ENCODE data around the gene SLC22A3.

The SLC22A3 gene

GRCh38 chr6:160315310-160315709 is 32.9 kb upstream of the SLC22A3 start:
- H3K27ac ChIP-seq (ENCODE audit: low read depth, low read length): no peak overlapping the region
- peaks cover 11 to 24% of the 10 kb centered on the region in 2 donors for H3K9me3 ChIP-seq (ENCODE audit: control insufficient read depth in 1 of 2, low read length in 2 of 2)
- H3K4me3 ChIP-seq (ENCODE audit: low read depth in 1 of 2, low read length in 2 of 2): no peak overlapping the region
- H3K36me3 ChIP-seq (ENCODE audit: control insufficient read depth in 1 of 2, insufficient read depth in 2 of 2, low read length in 2 of 2): no peaks in the 10 kb centered on the region
- no peak overlapping the region for H3K9ac ChIP-seq (ENCODE audit: low read depth in 1 of 2, low read length in 2 of 2)
- no peaks in the 10 kb centered on the region for H3K27me3 ChIP-seq (ENCODE audit: control insufficient read depth in 1 of 2, insufficient read depth in 2 of 2, low read length in 2 of 2)
- no peaks in the 10 kb centered on the region for H3K4me1 ChIP-seq (ENCODE audit: control insufficient read depth in 1 of 2, insufficient read depth in 2 of 2, low read length in 2 of 2)

GRCh38 chr6:160316261-160316660 is 31.9 kb upstream of the SLC22A3 start:
- Histone ChIP-seq H3K36me3 (ENCODE audit: control insufficient read depth in 1 of 2, insufficient read depth in 2 of 2, low read length in 2 of 2) (no peaks in the 10 kb centered on the region), H3K27ac (ENCODE audit: low read depth, low read length) (no peak overlapping the region), H3K4me3 (ENCODE audit: low read depth in 1 of 2, low read length in 2 of 2) (no peak overlapping the region), H3K27me3 (ENCODE audit: control insufficient read depth in 1 of 2, insufficient read depth in 2 of 2, low read length in 2 of 2) (no peaks in the 10 kb centered on the region), H3K9ac (ENCODE audit: low read depth in 1 of 2, low read length in 2 of 2) (no peak overlapping the region), H3K4me1 (ENCODE audit: control insufficient read depth in 1 of 2, insufficient read depth in 2 of 2, low read length in 2 of 2) (no peaks in the 10 kb centered on the region), H3K9me3 (ENCODE audit: control insufficient read depth in 1 of 2, low read length in 2 of 2) (peaks cover 11 to 19% of the 10 kb centered on the region in 2 donors)

GRCh38 chr6:160319246-160319645 is 28.9 kb upstream of the SLC22A3 start:
- H3K4me1 ChIP-seq (ENCODE audit: control insufficient read depth in 1 of 2, insufficient read depth in 2 of 2, low read length in 2 of 2): no peaks in the 10 kb centered on the region
- H3K27me3 ChIP-seq (ENCODE audit: control insufficient read depth in 1 of 2, insufficient read depth in 2 of 2, low read length in 2 of 2): no peaks in the 10 kb centered on the region
- H3K9ac ChIP-seq (ENCODE audit: low read depth in 1 of 2, low read length in 2 of 2): no peak overlapping the region
- H3K9me3 ChIP-seq (ENCODE audit: control insufficient read depth in 1 of 2, low read length in 2 of 2): peaks cover 4 to 6% of the 10 kb centered on the region in 2 donors
- no peaks in the 10 kb centered on the region for H3K36me3 ChIP-seq (ENCODE audit: control insufficient read depth in 1 of 2, insufficient read depth in 2 of 2, low read length in 2 of 2)
- H3K4me3 ChIP-seq (ENCODE audit: low read depth in 1 of 2, low read length in 2 of 2): no peak overlapping the region
- H3K27ac ChIP-seq (ENCODE audit: low read depth, low read length): no peak overlapping the region

GRCh38 chr6:160321729-160322505 is 26.3 kb upstream of the SLC22A3 start:
- H3K27me3 ChIP-seq (ENCODE audit: control insufficient read depth in 1 of 2, insufficient read depth in 2 of 2, low read length in 2 of 2): no peaks in the 10 kb centered on the region
- no peaks in the 10 kb centered on the region for H3K4me1 ChIP-seq (ENCODE audit: control insufficient read depth in 1 of 2, insufficient read depth in 2 of 2, low read length in 2 of 2)
- H3K9me3 ChIP-seq (ENCODE audit: control insufficient read depth in 1 of 2, low read length in 2 of 2): peaks cover 0 to 6% of the 10 kb centered on the region in 2 donors
- no peak overlapping the region for H3K27ac ChIP-seq (ENCODE audit: low read depth, low read length)
- no peaks in the 10 kb centered on the region for H3K36me3 ChIP-seq (ENCODE audit: control insufficient read depth in 1 of 2, insufficient read depth in 2 of 2, low read length in 2 of 2)
- no peak overlapping the region for H3K4me3 ChIP-seq (ENCODE audit: low read depth in 1 of 2, low read length in 2 of 2)
- no peak overlapping the region for H3K9ac ChIP-seq (ENCODE audit: low read depth in 1 of 2, low read length in 2 of 2)

GRCh38 chr6:160327981-160328380 is 20.2 kb upstream of the SLC22A3 start:
- Histone ChIP-seq H3K9ac (ENCODE audit: low read depth in 1 of 2, low read length in 2 of 2) (no peak overlapping the region), H3K27me3 (ENCODE audit: control insufficient read depth in 1 of 2, insufficient read depth in 2 of 2, low read length in 2 of 2) (peaks cover 0 to 4% of the 10 kb centered on the region in 2 donors), H3K27ac (ENCODE audit: low read depth, low read length) (no peak overlapping the region), H3K4me3 (ENCODE audit: low read depth in 1 of 2, low read length in 2 of 2) (no peak overlapping the region), H3K9me3 (ENCODE audit: control insufficient read depth in 1 of 2, low read length in 2 of 2) (no peaks in the 10 kb centered on the region), H3K36me3 (ENCODE audit: control insufficient read depth in 1 of 2, insufficient read depth in 2 of 2, low read length in 2 of 2) (no peaks in the 10 kb centered on the region), H3K4me1 (ENCODE audit: control insufficient read depth in 1 of 2, insufficient read depth in 2 of 2, low read length in 2 of 2) (no peaks in the 10 kb centered on the region)

GRCh38 chr6:160328447-160328846 is 19.7 kb upstream of the SLC22A3 start:
- peaks cover 0 to 8% of the 10 kb centered on the region in 2 donors for H3K27me3 ChIP-seq (ENCODE audit: control insufficient read depth in 1 of 2, insufficient read depth in 2 of 2, low read length in 2 of 2)
- no peaks in the 10 kb centered on the region for H3K4me1 ChIP-seq (ENCODE audit: control insufficient read depth in 1 of 2, insufficient read depth in 2 of 2, low read length in 2 of 2)
- no peak overlapping the region for H3K4me3 ChIP-seq (ENCODE audit: low read depth in 1 of 2, low read length in 2 of 2)
- H3K9ac ChIP-seq (ENCODE audit: low read depth in 1 of 2, low read length in 2 of 2): no peak overlapping the region
- H3K27ac ChIP-seq (ENCODE audit: low read depth, low read length): no peak overlapping the region
- no peaks in the 10 kb centered on the region for H3K9me3 ChIP-seq (ENCODE audit: control insufficient read depth in 1 of 2, low read length in 2 of 2)
- H3K36me3 ChIP-seq (ENCODE audit: control insufficient read depth in 1 of 2, insufficient read depth in 2 of 2, low read length in 2 of 2): no peaks in the 10 kb centered on the region

GRCh38 chr6:160329188-160329587 is 19.0 kb upstream of the SLC22A3 start:
- Histone ChIP-seq H3K36me3 (ENCODE audit: control insufficient read depth in 1 of 2, insufficient read depth in 2 of 2, low read length in 2 of 2) (no peaks in the 10 kb centered on the region), H3K9me3 (ENCODE audit: control insufficient read depth in 1 of 2, low read length in 2 of 2) (no peaks in the 10 kb centered on the region), H3K9ac (ENCODE audit: low read depth in 1 of 2, low read length in 2 of 2) (no peak overlapping the region), H3K27ac (ENCODE audit: low read depth, low read length) (no peak overlapping the region), H3K4me1 (ENCODE audit: control insufficient read depth in 1 of 2, insufficient read depth in 2 of 2, low read length in 2 of 2) (no peaks in the 10 kb centered on the region), H3K27me3 (ENCODE audit: control insufficient read depth in 1 of 2, insufficient read depth in 2 of 2, low read length in 2 of 2) (peaks cover 0 to 9% of the 10 kb centered on the region in 2 donors), H3K4me3 (ENCODE audit: low read depth in 1 of 2, low read length in 2 of 2) (no peak overlapping the region)

GRCh38 chr6:160330619-160331018 is 17.6 kb upstream of the SLC22A3 start:
- Histone ChIP-seq H3K27ac (ENCODE audit: low read depth, low read length) (no peak overlapping the region), H3K4me3 (ENCODE audit: low read depth in 1 of 2, low read length in 2 of 2) (no peak overlapping the region), H3K36me3 (ENCODE audit: control insufficient read depth in 1 of 2, insufficient read depth in 2 of 2, low read length in 2 of 2) (no peaks in the 10 kb centered on the region), H3K9me3 (ENCODE audit: control insufficient read depth in 1 of 2, low read length in 2 of 2) (no peaks in the 10 kb centered on the region), H3K27me3 (ENCODE audit: control insufficient read depth in 1 of 2, insufficient read depth in 2 of 2, low read length in 2 of 2) (peaks cover 0 to 9% of the 10 kb centered on the region in 2 donors), H3K4me1 (ENCODE audit: control insufficient read depth in 1 of 2, insufficient read depth in 2 of 2, low read length in 2 of 2) (no peaks in the 10 kb centered on the region), H3K9ac (ENCODE audit: low read depth in 1 of 2, low read length in 2 of 2) (no peak overlapping the region)

GRCh38 chr6:160331204-160331603 is 17.0 kb upstream of the SLC22A3 start:
- no peaks in the 10 kb centered on the region for H3K9me3 ChIP-seq (ENCODE audit: control insufficient read depth in 1 of 2, low read length in 2 of 2)
- H3K27me3 ChIP-seq (ENCODE audit: control insufficient read depth in 1 of 2, insufficient read depth in 2 of 2, low read length in 2 of 2): peaks cover 0 to 9% of the 10 kb centered on the region in 2 donors
- H3K4me1 ChIP-seq (ENCODE audit: control insufficient read depth in 1 of 2, insufficient read depth in 2 of 2, low read length in 2 of 2): no peaks in the 10 kb centered on the region
- H3K27ac ChIP-seq (ENCODE audit: low read depth, low read length): no peak overlapping the region
- H3K36me3 ChIP-seq (ENCODE audit: control insufficient read depth in 1 of 2, insufficient read depth in 2 of 2, low read length in 2 of 2): no peaks in the 10 kb centered on the region
- no peak overlapping the region for H3K9ac ChIP-seq (ENCODE audit: low read depth in 1 of 2, low read length in 2 of 2)
- no peak overlapping the region for H3K4me3 ChIP-seq (ENCODE audit: low read depth in 1 of 2, low read length in 2 of 2)

- H3K36me3 ChIP-seq (ENCODE audit: control insufficient read depth in 1 of 2, insufficient read depth in 2 of 2, low read length in 2 of 2): no peaks in the 10 kb centered on the region
- no peak overlapping the region for H3K4me3 ChIP-seq (ENCODE audit: low read depth in 1 of 2, low read length in 2 of 2)
- H3K9me3 ChIP-seq (ENCODE audit: control insufficient read depth in 1 of 2, low read length in 2 of 2): no peaks in the 10 kb centered on the region
- peaks cover 0 to 9% of the 10 kb centered on the region in 2 donors for H3K27me3 ChIP-seq (ENCODE audit: control insufficient read depth in 1 of 2, insufficient read depth in 2 of 2, low read length in 2 of 2)
- no peak overlapping the region for H3K27ac ChIP-seq (ENCODE audit: low read depth, low read length)
- H3K4me1 ChIP-seq (ENCODE audit: control insufficient read depth in 1 of 2, insufficient read depth in 2 of 2, low read length in 2 of 2): no peaks in the 10 kb centered on the region
- H3K9ac ChIP-seq (ENCODE audit: low read depth in 1 of 2, low read length in 2 of 2): no peak overlapping the region
Observed at GRCh38 chr6:160331753-160332152, 16.4 kb upstream of the SLC22A3 start.

Measured in duodenal mucosa (tissue), 2 donors.